Dermis microvascular lymphatic vessel endothelial cell (primary cell): Measurements from ENCODE around the gene LHFPL2. TPM values are rescaled to one million over a fixed set of nuclear protein-coding genes. Genes with fewer than 3 reads are reported as not detected.
"Not testable (repeated sequence)": the region's sequence is repeated elsewhere in the genome, so short reads cannot be mapped to it uniquely, and the experiment has no call there.

ENCODE experiments used
- DNase-seq, 2 donors: peaks; one replicate each; pipeline versions ENCODE4 v3.0.0 to v3.0.0-alpha.2; 2010; ENCODE audit warnings: low read depth in 2 of 2
- total RNA-seq: library from RNA; depleted of rRNA; stranded (reverse); fragments of >200 nt; gene quantifications from 2 replicates; pipeline ENCODE4 v1.2.1, GENCODE V29; 2014

LHFPL2 gene
- total RNA-seq, 1 donor from 2014 or later = 21.1 TPM

DNA sequence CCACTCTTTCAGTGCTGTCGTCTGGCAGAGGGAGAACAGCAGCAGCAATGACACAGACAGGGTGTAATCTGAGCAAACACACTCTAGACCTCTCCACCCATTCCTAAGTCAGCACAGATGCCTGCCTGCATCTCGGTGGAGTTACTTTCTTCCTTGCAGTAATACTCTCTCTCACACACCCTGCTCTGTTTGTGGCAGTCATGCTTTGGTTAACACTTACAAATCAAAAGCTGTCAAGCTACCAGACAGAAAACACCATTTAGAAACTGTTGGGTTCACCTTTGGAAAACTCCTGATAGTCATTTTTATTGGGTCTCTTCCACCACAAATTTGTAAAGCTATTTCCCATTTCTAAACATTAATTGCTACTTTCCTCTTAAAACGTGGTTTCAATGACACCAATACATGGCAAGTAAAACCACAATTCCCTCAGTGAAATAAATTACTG lies 27.3 kb downstream of the LHFPL2 start:
- no peak for DNase-seq

DNA sequence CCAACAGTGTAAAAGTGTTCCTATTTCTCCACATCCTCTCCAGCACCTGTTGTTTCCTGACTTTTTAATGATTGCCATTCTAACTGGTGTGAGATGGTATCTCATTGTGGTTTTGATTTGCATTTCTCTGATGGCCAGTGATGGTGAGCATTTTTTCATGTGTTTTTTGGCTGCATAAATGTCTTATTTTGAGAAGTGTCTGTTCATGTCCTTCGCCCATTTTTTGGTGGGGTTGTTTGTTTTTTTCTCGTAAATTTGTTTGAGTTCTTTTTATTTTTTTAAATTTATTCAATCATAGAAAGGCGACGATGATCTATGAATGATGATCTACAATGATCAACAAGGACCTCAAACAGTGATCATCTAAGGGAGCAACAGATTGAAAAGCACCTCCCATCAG lies 28.5 kb downstream of the LHFPL2 start:
- DNase-seq = not testable (repeated sequence)

DNA sequence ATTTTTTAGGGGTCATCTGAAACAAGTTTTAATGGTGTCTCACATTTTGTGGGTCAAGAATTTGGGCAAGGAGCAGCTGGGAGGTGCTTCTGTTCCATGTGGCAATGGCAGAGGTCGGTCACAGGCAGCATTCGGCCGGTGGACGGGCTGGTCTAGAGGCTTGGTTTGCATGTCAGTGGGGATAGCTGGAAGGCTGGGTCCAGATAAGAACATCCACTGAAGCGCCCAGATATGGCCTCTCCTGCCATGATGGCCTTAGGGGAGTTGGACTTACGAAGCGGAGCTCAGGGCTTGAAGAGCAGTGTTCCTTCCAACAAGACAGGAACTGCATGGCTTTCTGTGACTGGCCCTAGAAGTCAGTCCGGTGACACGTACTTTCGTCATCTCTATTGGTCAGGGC lies 30.3 kb downstream of the LHFPL2 start:
- DNase-seq = no peak

DNA sequence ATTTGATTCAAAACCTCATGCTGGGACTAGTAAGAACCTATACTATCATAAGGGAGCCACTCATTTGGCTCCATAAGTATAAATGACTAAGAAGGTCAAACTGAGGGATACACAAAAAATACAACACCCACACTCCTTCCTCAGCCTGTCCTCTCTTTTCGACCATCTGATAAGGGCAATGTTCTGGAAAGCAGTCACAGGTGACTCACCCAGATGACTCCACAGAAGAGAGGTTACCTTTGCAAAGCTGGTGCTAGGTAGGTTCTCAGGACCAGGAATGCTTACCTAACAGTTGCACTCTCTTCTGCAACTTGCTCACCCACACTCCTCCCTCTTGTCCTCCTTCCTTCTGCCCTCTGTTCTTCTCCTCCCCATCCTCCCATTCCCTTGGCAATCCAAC lies 32.9 kb downstream of the LHFPL2 start:
- DNase-seq = no peak

DNA sequence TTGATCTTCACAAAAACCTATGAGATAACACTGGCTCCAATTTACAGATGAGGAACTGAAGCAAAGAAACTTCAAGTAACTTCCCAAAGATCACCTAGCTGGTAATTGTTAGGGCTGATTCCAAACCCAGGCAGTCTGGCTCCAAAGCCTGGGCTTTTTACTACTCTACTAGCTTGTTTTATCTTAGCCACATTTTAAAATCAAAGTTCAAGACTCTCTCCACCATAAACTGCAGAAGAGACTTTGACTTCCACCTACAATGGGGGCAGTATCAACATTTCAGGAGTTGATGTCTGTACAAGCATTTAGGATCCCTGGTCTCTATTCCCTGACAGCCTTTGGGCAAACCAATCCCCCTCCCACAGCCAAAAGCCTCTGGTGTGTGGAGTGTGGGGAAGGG lies 33.8 kb downstream of the LHFPL2 start:
- no peak for DNase-seq

DNA sequence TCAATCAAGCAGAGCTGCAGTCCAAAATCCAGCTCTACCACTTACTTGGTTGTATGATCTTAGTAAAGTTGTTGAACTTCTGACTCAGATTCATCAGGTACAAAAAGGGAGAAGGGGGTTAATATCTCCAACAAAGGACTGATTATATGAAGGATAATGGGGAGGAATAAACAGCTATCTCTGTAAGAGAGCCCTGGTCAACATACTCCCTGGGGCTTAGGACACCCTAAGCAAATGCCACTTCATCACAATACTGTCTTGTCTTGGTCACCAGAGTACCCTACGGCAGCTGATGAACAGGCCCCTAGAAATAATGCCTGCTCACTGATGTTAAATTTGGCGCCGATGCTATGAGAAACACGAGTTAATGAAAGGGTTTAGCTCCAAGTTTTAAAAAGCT lies 34.8 kb downstream of the LHFPL2 start:
- no peak for DNase-seq

DNA sequence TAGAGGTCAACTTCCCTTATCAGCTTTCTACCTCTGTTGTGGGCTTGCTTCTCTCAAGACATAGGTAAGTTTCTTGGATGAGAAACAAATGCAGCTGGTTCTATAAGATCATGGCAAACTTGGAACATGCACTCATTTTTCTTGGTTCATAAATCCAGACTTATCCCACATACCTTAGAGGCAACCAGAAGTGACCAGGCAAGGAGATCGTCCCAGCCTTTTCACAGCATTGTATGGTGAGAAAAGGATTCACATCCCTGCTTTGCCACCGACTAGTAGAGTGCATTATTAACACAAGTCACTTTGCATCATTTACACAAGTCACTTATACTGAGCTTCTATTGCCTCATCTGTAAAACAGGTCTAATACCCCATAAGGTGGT lies 35.4 kb downstream of the LHFPL2 start:
- DNase-seq = no peak

DNA sequence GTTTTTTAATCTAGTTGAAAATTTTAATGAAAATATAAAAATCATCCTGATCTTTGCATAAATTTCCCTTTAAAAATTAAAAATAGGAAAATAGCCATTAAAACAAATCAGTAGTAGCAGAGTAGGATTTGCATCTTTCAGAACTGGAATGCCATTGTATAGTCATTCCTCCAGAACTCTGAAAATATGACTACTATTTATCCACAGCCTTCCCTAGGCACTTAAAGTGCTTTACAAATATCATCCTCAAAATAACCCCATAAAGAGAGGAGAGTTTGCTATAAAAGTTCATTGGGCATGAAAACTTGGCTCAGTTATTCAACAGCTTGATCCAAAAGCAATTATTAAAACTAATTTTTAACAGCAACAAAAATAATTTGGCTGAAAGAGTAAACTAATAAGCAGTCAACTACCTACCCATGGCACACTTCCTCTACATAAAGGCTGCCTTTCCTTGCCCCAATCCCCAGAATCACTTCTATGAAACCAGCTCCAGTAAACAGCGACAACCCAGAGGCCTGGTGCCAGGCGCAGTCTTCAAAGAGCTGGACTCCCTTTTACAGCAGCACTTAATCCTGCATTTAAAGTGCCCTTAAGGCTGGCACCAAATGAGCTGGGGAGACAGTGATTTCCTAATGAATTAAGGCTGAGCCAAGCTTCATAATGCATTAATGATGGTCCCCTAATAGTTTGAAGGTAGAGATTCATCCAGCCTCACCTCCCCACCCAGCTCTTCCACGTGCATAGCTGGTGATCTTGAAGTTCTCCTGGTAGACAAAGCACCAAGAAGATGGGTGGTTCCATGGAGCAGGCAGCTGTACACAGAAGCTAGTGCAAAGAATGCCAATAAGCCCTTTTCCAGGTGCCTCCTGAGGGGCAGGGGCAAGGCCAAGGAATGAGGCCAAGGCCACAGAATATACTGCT lies 36.1 kb downstream of the LHFPL2 start:
- DNase-seq = no peak

DNA sequence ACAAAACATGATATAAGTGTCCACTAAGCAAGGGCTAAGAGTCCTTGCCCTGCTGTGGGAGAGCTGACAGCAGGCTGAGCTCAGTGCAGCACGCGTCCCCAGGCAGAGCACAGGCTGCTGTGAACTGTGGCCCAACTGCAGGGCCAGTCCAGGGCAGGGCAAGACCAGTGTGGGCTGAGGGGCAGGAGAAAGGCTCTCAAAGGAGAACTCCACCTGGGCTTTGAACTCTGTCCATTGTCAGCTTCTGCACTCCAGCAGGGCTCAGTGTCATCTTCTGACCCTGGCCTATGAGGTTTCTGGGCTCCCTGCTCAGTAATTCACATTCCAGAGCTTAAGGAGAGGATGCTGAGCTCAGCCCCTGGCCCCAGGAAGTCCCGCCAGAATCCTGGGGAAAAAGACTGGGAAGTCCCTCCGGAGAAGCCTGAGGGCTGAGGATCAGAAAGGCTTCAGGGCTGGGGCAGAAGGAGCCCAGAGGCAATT lies 37.4 kb downstream of the LHFPL2 start:
- DNase-seq = no peak

DNA sequence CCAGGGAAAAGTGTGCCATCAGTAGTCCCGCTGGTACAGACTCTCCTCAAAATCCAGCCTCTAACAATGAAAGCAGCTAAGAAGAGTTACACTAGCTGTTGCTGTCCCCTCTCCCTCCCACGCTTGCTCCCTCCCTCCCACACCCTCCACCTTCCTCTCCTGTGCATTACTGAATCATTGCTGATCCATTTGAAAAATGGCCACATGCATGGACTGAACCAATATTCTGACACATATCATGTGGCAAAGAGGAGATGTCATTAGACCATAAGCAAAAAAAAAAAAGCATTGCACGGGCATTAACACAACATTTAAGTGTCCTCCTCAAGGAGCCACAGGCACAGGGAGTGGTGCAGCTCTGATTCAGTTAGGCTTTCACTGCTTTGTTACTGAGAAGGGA lies 37.9 kb downstream of the LHFPL2 start:
- DNase-seq = no peak

DNA sequence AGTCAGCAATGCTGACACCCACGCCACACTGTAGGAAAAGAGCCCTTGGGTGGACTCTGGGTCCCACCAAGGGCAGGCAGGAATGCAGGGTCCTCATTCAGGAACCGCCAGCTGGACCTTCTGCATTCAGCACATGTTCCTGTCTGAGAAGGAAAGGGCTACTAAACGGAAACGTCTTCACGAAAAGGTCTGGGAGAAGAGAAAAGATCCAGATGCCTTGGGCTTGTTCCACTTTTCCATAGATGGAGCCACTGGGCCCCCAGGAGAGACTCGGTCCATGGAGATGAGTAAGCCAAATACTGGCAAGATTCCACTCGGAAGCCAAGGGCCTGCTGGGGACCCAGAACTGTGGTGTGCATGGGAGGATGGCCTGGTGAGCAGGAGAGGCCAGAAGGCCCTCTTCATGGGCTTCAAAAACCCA lies 38.4 kb downstream of the LHFPL2 start:
- no peak for DNase-seq

DNA sequence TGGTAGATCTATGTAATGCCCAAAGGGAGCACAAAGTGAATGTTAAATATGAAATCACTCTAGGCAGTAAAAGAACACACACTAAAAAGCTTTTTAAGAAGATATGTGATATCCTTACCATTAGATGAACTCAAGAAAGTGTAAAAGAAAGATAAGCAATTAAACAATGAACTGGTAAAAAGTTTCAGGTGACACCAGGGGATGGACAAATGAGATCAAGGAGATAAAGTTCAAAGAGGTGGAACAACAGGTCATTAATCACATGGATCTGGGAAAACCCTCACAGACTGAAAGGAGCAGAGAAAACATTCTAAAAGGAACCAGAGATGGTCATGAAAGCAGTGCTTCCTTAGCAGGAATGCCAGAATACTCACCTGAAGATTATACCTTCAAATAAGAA lies 40.7 kb downstream of the LHFPL2 start:
- no peak for DNase-seq

DNA sequence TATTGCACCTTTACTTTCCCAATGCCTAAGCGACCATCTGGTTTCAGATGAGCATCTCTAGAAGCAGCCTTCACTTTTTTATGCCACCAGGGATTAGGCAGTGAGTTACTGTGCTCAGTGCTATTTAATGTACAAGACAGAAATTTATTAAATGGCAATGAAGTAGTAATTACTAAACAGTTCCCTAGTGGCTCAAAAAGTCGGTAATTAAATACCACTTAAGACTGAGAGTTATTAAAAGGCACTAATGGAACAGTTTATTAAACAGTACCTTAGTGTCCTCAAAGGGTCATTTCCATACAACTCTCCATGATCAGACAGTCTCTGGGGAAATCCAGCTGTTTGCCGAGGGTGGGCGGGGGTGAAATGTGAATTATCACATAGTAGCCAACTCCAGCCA lies 42.3 kb downstream of the LHFPL2 start:
- DNase-seq = no peak

DNA sequence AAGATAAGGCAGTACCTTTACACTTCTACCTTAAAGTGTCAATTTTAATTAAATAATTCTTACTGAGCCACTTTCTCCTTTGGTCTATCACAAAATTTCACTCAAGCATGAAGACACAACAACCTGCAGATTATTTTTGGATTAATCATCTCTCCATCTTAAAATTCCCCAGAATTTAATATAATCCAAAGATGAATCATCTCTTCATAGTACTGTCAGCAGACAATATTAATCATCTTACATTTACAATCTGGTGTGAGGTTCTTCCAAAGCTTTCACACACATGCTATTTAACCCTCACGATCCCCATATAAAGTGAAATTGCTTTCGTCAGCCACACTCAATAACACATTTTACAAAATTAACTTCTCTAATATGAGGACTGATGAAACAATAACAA lies 43.0 kb downstream of the LHFPL2 start:
- no peak for DNase-seq

DNA sequence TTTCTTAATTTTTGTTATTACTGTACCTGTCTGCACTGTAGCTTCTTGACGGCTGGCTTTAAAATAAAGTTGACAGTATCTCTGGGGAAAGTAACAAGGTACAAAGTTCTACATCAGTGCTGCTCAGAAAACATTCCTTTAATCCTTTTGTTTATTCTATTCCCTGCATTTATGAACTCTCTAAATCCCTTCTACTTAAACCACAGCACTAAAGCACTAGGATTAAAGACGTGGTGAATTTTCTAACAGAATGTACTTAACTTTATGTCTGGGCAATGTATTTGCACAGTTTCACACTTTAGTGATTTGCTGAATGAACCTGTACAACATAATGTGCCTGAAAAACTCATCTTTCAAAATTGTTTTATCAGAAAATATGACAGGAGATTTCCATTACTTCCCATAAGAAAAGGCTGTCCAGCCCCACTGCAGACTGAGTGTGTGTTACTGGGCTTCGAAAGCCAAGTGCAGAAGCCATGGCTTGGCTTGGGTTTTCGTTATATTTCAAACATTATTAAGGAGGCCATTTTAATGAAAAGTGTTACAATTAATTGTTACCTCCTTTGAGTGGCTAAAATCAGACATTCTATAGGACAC lies 43.8 kb downstream of the LHFPL2 start:
- no peak for DNase-seq

DNA sequence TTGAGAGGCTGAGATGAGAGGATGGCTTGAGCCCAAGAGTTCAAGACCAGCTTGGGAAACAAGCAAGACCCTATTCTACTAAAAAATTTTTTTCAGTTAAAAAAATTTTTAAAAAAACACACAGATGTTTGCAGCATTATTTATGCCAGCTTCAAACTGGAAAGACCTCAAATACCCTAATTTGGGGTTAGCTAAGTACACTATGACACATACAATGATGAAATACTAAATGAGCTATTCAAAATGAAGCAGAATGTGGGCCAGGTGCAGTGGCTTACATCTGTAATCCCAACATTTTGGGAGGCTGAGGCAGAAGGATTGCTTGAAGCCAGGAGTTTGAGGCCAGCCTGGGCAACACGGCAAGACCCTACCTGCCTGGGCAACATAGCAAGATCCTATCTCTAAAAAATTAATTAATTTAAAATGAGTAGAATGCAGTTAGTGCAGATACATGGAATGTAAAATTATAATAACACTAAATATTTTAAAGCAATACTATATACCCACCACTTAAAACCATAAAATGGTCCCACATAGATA lies 44.9 kb downstream of the LHFPL2 start:
- DNase-seq = no peak

DNA sequence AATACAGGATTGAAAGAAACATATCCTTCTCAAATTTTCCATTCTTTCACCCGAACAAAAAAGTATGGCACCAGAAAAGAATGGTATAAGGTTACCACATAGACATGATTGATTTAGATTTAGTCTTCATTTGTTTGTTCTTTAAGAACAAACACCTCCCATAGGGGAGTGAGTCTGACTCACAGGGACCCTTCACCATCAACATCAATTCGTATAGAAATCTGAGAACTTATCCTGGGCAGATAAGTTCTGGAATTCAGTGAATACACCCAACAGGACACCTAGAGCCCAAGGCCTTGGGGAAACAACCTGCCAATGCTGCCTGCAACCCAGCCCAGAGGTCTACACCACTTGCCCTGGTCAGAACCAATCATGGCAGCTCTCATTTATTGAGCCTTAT lies 46.2 kb downstream of the LHFPL2 start:
- no peak for DNase-seq

DNA sequence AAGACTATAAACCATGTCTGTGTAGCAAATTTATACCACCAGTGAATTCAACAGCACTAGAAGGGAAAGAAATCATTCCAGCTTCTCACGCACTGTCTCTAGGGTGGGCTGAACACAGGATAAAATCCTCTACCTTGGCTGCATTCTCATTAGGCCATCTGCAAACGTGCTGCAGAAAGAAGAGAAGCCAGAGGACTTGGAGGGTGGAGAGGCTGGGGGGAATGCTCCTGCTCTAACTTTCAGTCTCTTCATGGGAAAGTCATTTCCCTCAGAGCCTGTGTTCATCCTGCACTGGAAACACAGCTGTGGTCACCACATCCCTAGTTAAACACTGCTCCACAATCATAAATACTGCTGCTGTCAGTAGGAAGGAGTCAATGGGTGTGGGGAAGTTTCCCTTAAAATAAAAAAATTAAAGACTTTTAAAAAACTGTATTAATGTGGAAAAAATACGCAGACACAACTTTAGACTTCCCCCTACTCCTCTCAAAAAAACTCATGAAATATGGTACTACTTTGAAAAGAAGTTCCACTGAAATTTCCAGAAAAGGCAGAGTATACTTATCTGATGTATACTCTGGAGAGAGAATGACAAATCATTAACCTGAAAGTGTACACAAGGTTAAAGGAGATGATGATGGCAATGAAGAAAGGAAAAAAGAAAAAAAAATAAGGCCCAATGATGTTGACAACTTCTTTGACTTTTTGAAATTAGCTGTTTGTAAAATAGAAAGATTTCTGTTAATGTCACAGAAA lies 46.8 kb downstream of the LHFPL2 start:
- DNase-seq = peak; percentile 21 to 82

DNA sequence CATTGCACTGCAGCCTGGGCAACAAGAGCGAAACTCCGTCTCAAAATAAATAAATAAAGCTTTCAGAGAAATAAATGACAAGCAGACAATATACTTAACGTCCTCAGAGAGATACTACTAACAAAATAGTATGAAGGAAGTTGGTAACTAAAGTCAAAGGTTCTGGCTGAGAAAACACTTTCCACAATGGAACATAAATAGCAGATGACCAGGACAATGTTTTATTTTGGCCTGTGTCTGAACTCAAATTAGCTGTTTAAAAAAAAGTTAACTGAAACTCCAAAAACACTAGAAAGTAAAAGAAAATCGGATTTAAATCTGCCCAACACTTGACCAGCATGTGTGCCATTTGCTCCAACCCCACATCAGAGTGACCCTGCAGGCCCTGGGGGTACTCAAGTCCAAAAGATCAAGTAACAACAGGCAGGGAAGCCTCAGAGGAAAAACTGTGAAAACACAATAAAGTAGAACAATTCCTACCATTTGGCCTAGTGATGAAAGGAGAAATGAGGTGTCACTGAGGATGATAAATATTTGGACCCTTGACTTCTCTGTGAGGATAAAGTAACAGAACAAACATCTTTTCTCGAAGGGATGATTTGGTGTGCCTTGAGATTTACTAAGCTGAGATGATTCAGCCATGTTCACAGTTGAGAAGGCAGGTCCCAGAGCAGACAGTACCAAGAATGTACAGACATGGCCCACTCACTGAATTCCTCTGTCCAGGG lies 47.7 kb downstream of the LHFPL2 start:
- peak; percentile 71 to 83 for DNase-seq

DNA sequence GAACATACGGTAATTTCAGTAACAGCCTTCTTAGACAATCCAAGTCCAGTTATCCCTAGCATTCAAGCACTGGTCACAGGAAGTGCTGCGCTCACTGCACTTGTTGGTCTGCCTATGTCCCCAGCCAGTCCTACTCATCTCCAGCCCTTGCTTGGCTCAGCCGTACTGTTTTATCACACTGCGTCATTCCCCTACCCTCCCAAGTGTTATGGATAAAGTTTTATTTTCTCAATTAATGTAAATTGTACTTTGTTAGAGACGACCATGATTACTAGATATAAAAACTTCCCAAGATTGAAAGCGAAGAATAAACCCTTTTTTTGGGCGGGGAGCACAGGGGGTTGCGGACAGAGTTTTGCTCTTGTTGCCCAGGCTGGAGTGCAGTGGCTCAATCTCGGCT lies 49.6 kb downstream of the LHFPL2 start:
- DNase-seq = no peak

DNA sequence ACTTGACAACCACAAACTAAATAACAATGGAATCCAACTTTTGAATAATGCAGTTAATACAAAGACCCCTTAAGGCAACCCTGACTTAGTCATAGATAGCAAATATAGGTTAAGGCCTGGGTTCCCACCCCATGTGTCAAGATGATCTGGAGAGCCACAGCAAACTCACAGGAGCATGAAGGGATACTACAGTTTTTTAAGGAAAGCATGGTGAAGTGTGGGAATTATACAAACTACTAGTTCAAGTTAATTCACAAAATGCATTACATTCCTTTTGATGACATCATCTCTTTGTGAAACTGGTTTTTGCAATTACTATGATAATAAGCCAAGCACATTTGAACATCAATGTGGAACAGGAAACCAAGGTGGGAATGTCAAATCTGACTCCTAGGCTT lies 50.6 kb downstream of the LHFPL2 start:
- peak; percentile 75 to 83 for DNase-seq
